Fibroblast of upper back skin (primary cell): ENCODE measurements around the gene TLR3.
"Not testable (repeated sequence)": the region's sequence is repeated elsewhere in the genome, so short reads cannot be mapped to it uniquely, and the experiment has no call there.

Experiments used
- DNase-seq: peaks from one replicate; pipeline ENCODE4 v3.0.0-alpha.2; 2013

TLR3 gene

GRCh38 chr4:186068581-186069348, at the start of gene TLR3:
Gene TLR3 (plus strand): TSS chr4:186069156. CDS start chr4:186076620, 7,464 bp downstream.
- peak; percentile 20 for DNase-seq

- DNase-seq = no peak
Observed at GRCh38 chr4:186019269-186019668, 49.7 kb upstream of the TLR3 start.

- no peak for DNase-seq
Observed at GRCh38 chr4:186020106-186020792, 48.7 kb upstream of the TLR3 start.

GRCh38 chr4:186020793-186021407, 48.1 kb upstream of the TLR3 start:
- DNase-seq = no peak

GRCh38 chr4:186021461-186022167, 47.3 kb upstream of the TLR3 start:
- peak; percentile 46 for DNase-seq

GRCh38 chr4:186023975-186024374, 45.0 kb upstream of the TLR3 start:
- no peak for DNase-seq

GRCh38 chr4:186024637-186025407, 44.1 kb upstream of the TLR3 start:
- no peak for DNase-seq

- no peak for DNase-seq
Observed at GRCh38 chr4:186025408-186025690, 43.6 kb upstream of the TLR3 start.

GRCh38 chr4:186027405-186027804, 41.6 kb upstream of the TLR3 start:
- DNase-seq = no peak

GRCh38 chr4:186029571-186030398, 39.2 kb upstream of the TLR3 start:
- peak; percentile 65 for DNase-seq

GRCh38 chr4:186030399-186030775, 38.6 kb upstream of the TLR3 start:
- no peak for DNase-seq

- no peak for DNase-seq
Observed at GRCh38 chr4:186030795-186031194, 38.2 kb upstream of the TLR3 start.

GRCh38 chr4:186032259-186032658, 36.7 kb upstream of the TLR3 start:
- no peak for DNase-seq

- no peak for DNase-seq
Observed at GRCh38 chr4:186033027-186033426, 35.9 kb upstream of the TLR3 start.

- DNase-seq = not testable (repeated sequence)
Observed at GRCh38 chr4:186034613-186035012, 34.3 kb upstream of the TLR3 start.

GRCh38 chr4:186036976-186037581, 31.9 kb upstream of the TLR3 start:
- DNase-seq = no peak

GRCh38 chr4:186037692-186038658, 31.0 kb upstream of the TLR3 start:
- peak; percentile 65 for DNase-seq

- DNase-seq = no peak
Observed at GRCh38 chr4:186039697-186040096, 29.3 kb upstream of the TLR3 start.

- no peak for DNase-seq
Observed at GRCh38 chr4:186040316-186040715, 28.6 kb upstream of the TLR3 start.

- DNase-seq = peak; percentile 31
Observed at GRCh38 chr4:186047501-186047900, 21.5 kb upstream of the TLR3 start.
